Neural progenitor cell (in vitro differentiated cells): ENCODE data around the gene SLC41A1. TPM values are rescaled to one million over a fixed set of nuclear protein-coding genes. Genes with fewer than 3 reads are reported as not detected.

Experiments
- DNase-seq: peaks from one replicate; pipeline ENCODE4 v3.0.0-alpha.2; 2016; ENCODE audit warnings: low spot score
- H2AFZ ChIP-seq: fragments of 200-600 bp; sonication (generic); replicated peaks from 2 replicates; pipeline ENCODE4 v1.6.1; 2016; ENCODE audit warnings: antibody characterized with exemption
- H3F3A ChIP-seq: fragments of 200-600 bp; sonication (generic); 2 replicates; pipeline ENCODE4 v1.6.1; 2016; ENCODE audit warnings: antibody characterized with exemption, low read depth
- H3K27ac ChIP-seq: fragments of 200-600 bp; sonication (generic); 2 replicates; pipeline ENCODE4 v1.5.1; 2016; ENCODE audit warnings: mild to moderate bottlenecking
- H3K27me3 ChIP-seq: fragments of 200-600 bp; sonication (generic); 2 replicates; pipeline ENCODE4 v1.6.1; 2016; ENCODE audit warnings: mild to moderate bottlenecking, moderate library complexity
- H3K36me3 ChIP-seq: fragments of 200-600 bp; sonication (generic); 2 replicates; pipeline ENCODE4 v1.5.1; 2016
- H3K4me1 ChIP-seq: fragments of 200-600 bp; sonication (generic); 2 replicates; pipeline ENCODE4 v1.6.1; 2016; ENCODE audit warnings: mixed run types
- H3K4me2 ChIP-seq: fragments of 200-600 bp; sonication (generic); 2 replicates; pipeline ENCODE4 v1.6.1; 2016
- H3K4me3 ChIP-seq: fragments of 200-600 bp; sonication (generic); 2 replicates; pipeline ENCODE4 v1.5.1; 2016
- H3K79me2 ChIP-seq: fragments of 200-600 bp; sonication (generic); 2 replicates; pipeline ENCODE4 v1.6.1; 2016; ENCODE audit warnings: low read depth
- H3K9ac ChIP-seq: fragments of 200-600 bp; sonication (generic); 2 replicates; pipeline ENCODE4 v1.6.1; 2016
- H3K9me3 ChIP-seq: fragments of 200-600 bp; sonication (generic); 2 replicates; pipeline ENCODE4 v1.5.1; 2016; ENCODE audit warnings: low read depth
- H4K20me1 ChIP-seq: fragments of 200-600 bp; sonication (generic); 2 replicates; pipeline ENCODE4 v1.6.1; 2016; ENCODE audit warnings: low read depth
- H3K27ac Mint-ChIP-seq: 3 replicates; pipeline ENCODE4 v1.8.0; 2021; ENCODE audit warnings: mixed read lengths
- H3K27me3 Mint-ChIP-seq: 2 replicates; pipeline ENCODE4 v1.8.0; 2022; ENCODE audit warnings: low read depth, mild to moderate bottlenecking, inconsistent platforms, moderate library complexity, mixed read lengths; ENCODE audit not compliant: insufficient read depth
- H3K36me3 Mint-ChIP-seq: 3 replicates; pipeline ENCODE4 v1.8.0; 2021; ENCODE audit warnings: mixed read lengths
- H3K4me1 Mint-ChIP-seq: 3 replicates; pipeline ENCODE4 v1.8.0; 2021; ENCODE audit warnings: mixed read lengths
- H3K4me3 Mint-ChIP-seq: 3 replicates; pipeline ENCODE4 v1.8.0; 2021; ENCODE audit warnings: mild to moderate bottlenecking, moderate library complexity, mixed read lengths
- H3K9me3 Mint-ChIP-seq: 3 replicates; pipeline ENCODE4 v1.8.0; 2020; ENCODE audit warnings: mixed read lengths
- EZH2 ChIP-seq: fragments of 200-600 bp; sonication (generic); IDR thresholded peaks from 2 replicates; pipeline ENCODE4 v1.6.1; 2017; ENCODE audit warnings: antibody characterized with exemption, mild to moderate bottlenecking, moderate library complexity
- EZH2phosphoT487 ChIP-seq: fragments of 200-600 bp; sonication (generic); IDR thresholded peaks from 2 replicates; pipeline ENCODE4 v1.6.1; 2017; ENCODE audit warnings: antibody characterized with exemption
- total RNA-seq: library from RNA; depleted of rRNA; stranded (reverse); fragments of >200 nt; gene quantifications from 2 replicates; pipeline ENCODE4 v1.2.3, GENCODE V29; 2015; ENCODE audit warnings: low replicate concordance
- TF ChIP-seq, protein P1 (sequence below): fragments of 200-600 bp; sonication (generic); IDR thresholded peaks from 2 replicates; pipeline ENCODE4 v1.5.1; 2017; ENCODE audit warnings: antibody characterized with exemption, mild to moderate bottlenecking

The SLC41A1 gene
- total RNA-seq, 1 donor from 2014 or later: 10.4 TPM

DNA sequence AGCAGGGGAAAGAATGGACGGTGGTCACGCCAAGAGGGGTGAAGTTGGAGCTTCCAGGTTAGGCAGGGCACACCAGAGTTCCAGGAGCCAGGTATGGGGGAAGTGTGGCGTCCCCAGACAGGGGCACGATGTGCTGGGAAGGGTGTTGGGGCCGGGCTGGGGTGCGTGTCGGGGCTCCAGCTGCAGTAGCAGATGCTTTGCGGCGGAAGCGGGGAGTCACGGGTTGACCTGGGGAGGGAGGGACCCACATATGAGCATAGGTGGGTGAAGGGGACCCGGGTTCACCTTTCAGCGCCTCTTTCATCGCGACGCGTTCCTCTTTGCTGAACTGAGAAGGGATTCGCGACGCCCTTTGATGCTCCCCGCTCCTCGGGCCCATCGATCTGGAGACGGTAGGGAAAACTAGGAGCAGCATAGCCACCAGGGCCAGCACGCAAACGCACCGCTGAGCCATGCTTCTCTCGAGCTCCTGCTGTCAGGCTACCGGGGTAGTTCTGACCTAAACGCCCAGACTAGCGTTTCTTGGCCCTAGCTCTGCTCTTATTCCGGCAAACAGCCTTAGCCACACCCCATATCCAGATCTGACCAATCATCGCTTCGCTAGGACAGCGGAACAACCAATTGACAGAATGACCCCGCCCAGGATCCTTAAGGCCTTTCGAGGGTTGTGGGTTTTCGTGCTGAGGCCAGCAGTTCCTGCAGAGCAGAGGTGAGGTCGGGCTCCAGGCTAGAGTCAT lies 36.8 kb upstream of the SLC41A1 start, which contains the start of gene PM20D1:
Gene PM20D1, minus strand, starts transcription at position 514 of the 737 bp plus-strand sequence. Its CDS starts 60 bp downstream, at position 454.
- Mint-ChIP-seq H3K27ac (no peak within 1 kb of the TSS), H3K27me3 (no peaks in the 10 kb centered on the region), H3K4me1 (no peaks in the 10 kb centered on the region), H3K36me3 (peaks cover 3% of the 10 kb centered on the region), H3K9me3 (peaks cover 15% of the 10 kb centered on the region), H3K4me3 (no peak within 1 kb of the TSS)
- Histone ChIP-seq H3K79me2 (no peaks in the 10 kb centered on the region), H3K4me3 (no peak within 1 kb of the TSS), H3F3A (no peaks in the 10 kb centered on the region), H3K4me1 (no peaks in the 10 kb centered on the region), H4K20me1 (no peaks in the 10 kb centered on the region), H3K36me3 (peaks cover 8% of the 10 kb centered on the region), H3K4me2 (no peak within 1 kb of the TSS), H3K9me3 (no peaks in the 10 kb centered on the region), H3K27ac (no peak within 1 kb of the TSS), H3K27me3 (no peaks in the 10 kb centered on the region), H3K9ac (no peak within 1 kb of the TSS), H2AFZ (no peak within 1 kb of the TSS)
- TF ChIP-seq EZH2: no peak
- no peak for TF ChIP-seq EZH2phosphoT487
- TF ChIP-seq, protein P1, sequence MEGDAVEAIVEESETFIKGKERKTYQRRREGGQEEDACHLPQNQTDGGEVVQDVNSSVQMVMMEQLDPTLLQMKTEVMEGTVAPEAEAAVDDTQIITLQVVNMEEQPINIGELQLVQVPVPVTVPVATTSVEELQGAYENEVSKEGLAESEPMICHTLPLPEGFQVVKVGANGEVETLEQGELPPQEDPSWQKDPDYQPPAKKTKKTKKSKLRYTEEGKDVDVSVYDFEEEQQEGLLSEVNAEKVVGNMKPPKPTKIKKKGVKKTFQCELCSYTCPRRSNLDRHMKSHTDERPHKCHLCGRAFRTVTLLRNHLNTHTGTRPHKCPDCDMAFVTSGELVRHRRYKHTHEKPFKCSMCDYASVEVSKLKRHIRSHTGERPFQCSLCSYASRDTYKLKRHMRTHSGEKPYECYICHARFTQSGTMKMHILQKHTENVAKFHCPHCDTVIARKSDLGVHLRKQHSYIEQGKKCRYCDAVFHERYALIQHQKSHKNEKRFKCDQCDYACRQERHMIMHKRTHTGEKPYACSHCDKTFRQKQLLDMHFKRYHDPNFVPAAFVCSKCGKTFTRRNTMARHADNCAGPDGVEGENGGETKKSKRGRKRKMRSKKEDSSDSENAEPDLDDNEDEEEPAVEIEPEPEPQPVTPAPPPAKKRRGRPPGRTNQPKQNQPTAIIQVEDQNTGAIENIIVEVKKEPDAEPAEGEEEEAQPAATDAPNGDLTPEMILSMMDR: no peak
- DNase-seq: no peak

DNA sequence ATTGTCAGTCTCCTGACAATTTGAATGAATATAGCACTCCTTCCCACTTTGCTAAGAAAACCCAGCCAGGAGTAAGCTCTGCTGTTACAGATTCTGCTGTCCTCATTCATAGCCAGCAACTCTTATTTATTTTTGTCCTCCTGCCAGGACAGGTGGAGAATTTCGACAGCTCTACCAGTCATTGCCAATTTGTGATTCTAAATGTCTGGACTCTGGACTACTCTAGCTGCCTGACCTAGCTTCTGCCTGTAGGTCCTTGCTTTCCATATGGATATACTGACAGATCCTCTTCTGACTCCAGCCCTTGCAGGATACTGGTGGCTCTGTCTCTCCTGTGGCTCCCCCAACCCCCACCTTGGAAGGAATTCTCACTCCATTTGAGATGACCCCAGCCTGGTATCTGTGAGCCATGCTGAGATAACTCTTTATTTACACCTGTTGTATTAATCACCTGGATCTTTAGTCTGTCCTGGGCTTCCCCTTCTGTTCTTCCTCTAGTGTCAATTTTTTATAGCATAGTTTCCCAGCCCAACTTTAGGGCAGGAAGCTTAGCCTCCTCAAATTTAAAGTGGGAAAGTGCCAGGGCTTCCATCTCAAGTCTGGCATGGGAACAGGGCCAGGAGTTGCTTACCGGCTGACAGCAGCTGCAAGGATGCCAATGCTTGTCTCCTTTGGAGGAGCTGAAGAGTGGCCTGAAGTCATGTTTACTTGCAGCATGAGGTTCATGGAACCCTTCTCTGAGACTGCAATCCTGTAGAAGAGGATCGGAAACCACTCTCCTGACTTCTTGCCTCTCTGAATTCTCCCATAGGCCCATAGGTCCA lies 30.2 kb upstream of the SLC41A1 start:
- H3K9ac ChIP-seq: no peak overlapping the region
- no peaks in the 10 kb centered on the region for H3F3A ChIP-seq
- no peak for DNase-seq
- H3K4me1 Mint-ChIP-seq: peaks cover 12% of the 10 kb centered on the region
- H3K27ac Mint-ChIP-seq: no peak overlapping the region
- peaks cover 4% of the 10 kb centered on the region for H3K36me3 Mint-ChIP-seq
- H3K4me3 ChIP-seq: no peak overlapping the region
- no peak overlapping the region for H3K4me3 Mint-ChIP-seq
- no peak overlapping the region for H2AFZ ChIP-seq
- H3K27me3 ChIP-seq: no peaks in the 10 kb centered on the region
- no peaks in the 10 kb centered on the region for H3K9me3 ChIP-seq
- H3K4me2 ChIP-seq: no peak overlapping the region
- H3K4me1 ChIP-seq: peaks cover 11% of the 10 kb centered on the region
- no peaks in the 10 kb centered on the region for H3K9me3 Mint-ChIP-seq
- H4K20me1 ChIP-seq: no peaks in the 10 kb centered on the region
- H3K79me2 ChIP-seq: no peaks in the 10 kb centered on the region
- H3K27me3 Mint-ChIP-seq: peaks cover 2% of the 10 kb centered on the region
- H3K36me3 ChIP-seq: no peaks in the 10 kb centered on the region
- no peak for TF ChIP-seq EZH2
- TF ChIP-seq, protein P1: no peak
- H3K27ac ChIP-seq: no peak overlapping the region

DNA sequence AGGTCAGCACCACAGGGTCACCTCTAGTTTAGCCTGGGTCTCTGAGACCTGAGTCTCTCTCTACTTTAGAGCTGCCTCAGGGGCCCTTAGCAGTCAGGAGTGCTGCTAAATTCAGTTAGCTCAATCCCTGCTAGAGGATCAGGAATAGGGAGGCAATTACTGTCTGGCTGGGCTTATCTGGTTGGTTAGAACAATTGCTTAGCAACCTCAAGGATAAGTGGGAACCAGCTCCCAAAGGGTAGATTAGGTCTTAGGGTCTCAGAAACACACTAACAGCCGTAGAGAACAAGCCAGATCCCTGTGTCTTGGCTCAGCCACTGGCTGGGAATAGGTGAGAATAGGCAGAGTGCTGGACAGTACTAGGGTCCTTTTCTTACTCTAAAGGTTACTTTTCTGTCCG lies 29.2 kb upstream of the SLC41A1 start:
- Histone ChIP-seq H3F3A (no peaks in the 10 kb centered on the region), H3K79me2 (no peaks in the 10 kb centered on the region), H3K27me3 (no peaks in the 10 kb centered on the region), H3K36me3 (no peaks in the 10 kb centered on the region), H2AFZ (no peak overlapping the region), H3K4me1 (peaks cover 11% of the 10 kb centered on the region), H3K4me3 (no peak overlapping the region), H3K9me3 (no peaks in the 10 kb centered on the region), H3K4me2 (no peak overlapping the region), H3K27ac (no peak overlapping the region), H4K20me1 (no peaks in the 10 kb centered on the region), H3K9ac (no peak overlapping the region)
- Mint-ChIP-seq H3K36me3 (peaks cover 4% of the 10 kb centered on the region), H3K4me3 (no peak overlapping the region), H3K4me1 (peaks cover 12% of the 10 kb centered on the region), H3K9me3 (no peaks in the 10 kb centered on the region), H3K27me3 (peaks cover 2% of the 10 kb centered on the region), H3K27ac (no peak overlapping the region)
- DNase-seq: peak; percentile 21
- TF ChIP-seq, protein P1: no peak
- TF ChIP-seq EZH2: no peak
